Measurements from ENCODE around the gene TMEM272.
"Not testable (repeated sequence)": the region's sequence is repeated elsewhere in the genome, so short reads cannot be mapped to it uniquely, and the experiment has no call there.

TMEM272 gene

DNA sequence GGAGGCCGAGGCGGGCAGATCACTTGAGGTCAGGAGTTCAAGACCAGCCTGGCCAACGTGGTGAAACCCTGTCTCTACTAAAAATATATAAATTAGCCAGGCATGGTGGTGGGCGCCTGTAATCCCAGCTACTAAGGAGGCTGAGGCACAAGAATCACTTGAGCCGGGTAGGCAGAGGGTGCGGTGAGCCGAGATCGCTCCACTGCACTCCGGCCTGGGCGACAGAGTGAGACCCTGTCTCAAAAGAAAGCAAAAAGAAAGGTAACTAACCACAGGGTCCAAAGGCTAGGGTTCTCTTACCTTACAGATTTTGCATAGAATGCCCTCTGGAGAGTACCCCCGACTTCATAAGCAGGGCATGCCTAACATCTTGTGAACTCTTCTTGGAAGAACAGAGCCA, 20.3 kb downstream of the TMEM272 start:
- not testable (repeated sequence) for DNase-seq (ENCODE audit: low spot score)

DNA sequence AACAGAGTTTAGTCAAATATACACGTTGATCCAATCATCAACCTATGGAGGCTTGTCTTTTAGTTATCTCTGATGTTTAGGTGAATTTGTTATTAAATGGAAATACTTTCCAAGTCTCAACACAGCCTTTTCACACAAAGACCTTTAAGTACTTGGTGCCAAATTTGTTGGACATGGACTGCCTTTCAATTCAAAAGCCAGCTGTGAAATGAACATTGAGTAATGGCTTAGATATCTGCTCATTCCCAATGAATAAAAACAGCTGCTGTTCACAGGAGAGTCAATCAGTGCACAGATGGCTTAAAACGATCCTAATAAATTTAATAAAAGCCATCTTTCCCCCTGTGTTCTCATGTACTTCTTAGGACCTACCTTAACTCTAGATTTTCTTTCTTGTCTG, 21.1 kb downstream of the TMEM272 start:
- DNase-seq (ENCODE audit: low spot score), result no peak

DNA sequence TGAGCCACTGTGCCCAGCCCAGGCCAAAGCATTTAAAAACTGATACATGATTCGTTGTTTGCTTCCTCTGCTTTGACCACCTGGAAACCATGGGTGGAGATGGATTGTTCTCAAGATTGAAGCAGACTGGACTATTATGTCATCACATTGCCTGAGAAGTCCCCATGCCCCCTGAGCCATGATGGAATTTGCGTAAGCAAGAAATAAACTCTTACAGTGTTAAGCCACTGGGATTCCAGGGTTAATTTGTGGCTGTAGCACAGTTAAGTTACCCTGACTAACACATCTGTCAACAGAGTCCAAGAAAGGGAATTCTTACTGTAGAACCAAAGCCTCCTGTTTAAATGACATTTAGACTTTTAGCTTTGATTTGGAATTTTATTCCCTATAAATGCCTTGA, 21.6 kb downstream of the TMEM272 start:
- no peak for DNase-seq (ENCODE audit: low spot score)

DNA sequence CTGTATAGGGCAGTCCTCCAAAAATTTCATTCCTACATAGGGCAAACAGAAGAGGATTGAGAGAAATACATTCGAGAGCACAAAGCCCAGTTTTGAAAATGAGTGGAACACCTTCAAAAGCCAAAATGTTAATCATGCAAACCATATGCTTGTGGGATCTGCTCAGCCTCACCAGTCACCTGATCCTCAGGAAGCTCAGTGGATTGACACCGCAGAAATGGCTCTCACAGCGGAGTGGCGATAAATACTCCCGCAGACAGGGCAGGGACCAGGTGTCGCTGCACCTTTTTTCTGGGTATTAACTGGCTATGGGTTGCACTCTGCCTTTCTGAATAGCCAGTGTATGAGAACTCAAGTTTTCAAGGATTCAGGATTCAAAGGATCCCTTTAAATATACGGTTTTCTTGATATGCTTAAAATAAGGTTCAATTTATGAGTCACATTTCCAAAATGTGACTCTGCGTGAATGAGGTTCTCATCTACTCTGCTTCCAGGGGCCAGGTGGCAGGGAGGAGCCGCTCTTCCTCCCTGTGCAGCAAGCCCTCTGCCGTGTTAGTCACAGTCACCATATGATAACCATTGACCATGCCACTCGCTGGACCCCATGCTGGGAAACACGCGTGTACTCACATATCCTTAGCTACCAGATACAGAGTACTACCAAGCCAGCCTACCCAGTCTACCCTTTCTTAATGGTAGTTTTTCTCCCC, 22.7 kb downstream of the TMEM272 start:
- no peak for DNase-seq (ENCODE audit: low spot score)

DNA sequence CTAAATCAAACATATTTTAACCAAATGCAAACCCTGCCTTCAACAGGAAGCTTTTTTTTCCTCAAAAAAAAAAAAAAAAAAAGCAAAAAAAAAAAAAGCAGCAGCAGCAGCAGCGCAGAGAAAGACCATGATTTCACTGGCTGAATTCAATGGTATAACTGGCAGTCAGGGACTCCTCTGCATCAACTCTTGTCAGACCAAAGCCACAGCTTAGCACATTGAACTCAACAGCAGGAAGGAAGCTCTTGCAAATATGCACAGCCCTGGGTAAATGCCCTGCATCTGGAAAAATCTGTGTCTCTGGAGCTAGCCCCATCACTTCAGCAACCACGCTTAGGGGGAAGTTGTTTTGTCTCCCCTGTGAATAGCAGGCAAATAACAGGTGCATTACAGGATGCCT, 23.4 kb downstream of the TMEM272 start:
- no peak for DNase-seq (ENCODE audit: low spot score)

DNA sequence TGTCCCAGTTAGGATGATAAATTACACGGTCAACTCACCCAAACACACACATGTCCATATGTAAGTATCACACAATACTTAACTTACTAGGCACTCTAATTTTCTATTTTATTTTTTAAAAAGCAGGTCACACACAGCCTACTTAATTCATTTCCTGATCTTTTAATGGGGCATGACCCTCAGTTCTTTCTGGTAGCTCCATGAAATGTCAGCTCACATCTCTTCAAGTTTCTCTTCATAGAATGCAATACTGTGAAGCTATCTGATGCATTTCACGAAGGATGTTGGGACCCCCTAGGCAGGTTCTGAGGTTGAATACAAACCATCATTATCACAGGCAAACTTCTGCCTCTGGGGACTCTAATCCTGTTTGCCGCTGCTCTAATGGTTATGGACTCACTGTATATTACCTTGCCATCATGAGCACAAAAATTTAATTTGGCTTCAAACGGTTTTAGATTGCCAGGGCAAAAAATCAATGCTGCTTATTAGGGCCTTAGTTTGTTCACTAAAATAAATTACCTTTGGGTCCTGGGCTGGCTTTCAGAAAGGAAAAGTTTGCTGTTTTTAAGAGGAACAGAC, 24.9 kb downstream of the TMEM272 start:
- DNase-seq (ENCODE audit: low spot score), result no peak

DNA sequence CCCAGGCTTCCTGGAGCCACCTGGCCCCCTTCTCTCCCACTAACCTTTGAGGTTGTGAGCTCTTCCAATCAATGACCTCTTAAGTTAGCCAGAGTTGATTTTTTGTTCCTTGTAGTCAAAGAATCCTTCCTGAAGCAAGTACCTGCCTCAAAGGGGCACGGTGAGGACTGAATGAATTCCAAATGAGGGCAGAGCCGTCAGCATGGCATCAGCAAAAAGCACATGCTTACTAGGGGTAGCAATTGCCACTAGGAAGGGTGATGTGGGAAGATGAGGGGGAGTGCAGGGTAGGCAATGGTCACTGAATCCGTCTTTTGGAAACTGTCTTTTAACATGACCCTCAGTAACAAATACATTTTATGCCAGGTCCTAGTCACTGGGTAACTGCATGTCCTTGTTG, 25.4 kb downstream of the TMEM272 start:
- no peak for DNase-seq (ENCODE audit: low spot score)

DNA sequence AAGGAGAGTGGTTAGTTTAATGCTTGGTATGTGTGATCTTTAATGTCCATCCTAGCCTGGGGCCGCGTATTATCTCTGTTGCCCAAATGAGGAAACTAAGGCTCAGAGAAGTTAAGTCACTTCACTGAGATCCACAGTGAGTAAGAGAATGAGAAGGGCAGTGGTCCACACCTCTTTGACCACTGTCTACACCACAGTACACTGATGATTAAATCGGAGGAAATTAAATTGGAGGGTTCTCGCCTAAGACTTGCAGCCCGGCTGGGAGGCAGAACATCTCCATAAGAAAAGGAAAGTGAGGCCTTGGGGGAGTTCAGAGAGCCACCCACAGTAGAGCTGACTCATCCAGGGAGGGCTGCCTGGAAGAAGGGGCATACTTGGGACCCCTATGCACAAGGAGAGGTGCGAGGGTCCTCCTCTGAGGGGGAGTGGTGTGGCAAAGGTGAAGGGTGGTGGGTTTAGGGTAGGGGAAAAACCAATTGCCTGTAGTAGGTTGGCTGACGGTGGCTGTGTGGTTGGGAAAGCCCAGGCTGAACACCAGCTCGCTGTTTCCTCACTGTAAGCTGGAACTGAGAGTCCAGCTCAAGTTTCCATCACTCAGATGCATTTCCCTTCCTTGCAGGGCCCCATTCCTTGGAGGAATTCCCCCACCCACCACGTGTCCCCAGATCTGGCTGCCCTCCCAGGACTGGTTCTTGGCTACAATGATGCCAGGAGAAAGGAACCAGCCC, 26.0 kb downstream of the TMEM272 start:
- DNase-seq (ENCODE audit: low spot score), result peak; percentile 30

DNA sequence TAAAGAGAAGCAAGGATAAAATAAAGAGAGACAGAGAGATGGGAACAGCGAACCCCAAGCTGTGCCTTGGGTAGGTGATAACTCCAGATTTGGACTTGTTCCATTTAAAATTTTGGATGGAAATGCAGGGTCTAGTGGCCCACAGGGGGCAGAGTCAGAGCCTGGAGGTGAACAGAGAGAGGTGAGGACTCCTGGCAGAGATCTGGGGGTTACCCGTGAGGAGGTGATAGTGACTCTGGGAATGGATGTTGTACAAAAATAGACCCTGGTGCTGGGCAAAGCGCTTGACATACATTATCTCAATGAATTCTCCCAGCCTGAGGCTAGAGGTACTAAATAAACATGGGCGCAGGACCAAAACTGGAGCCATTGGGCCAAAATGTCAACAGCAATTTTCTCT, 26.7 kb downstream of the TMEM272 start:
- DNase-seq (ENCODE audit: low spot score), result no peak

DNA sequence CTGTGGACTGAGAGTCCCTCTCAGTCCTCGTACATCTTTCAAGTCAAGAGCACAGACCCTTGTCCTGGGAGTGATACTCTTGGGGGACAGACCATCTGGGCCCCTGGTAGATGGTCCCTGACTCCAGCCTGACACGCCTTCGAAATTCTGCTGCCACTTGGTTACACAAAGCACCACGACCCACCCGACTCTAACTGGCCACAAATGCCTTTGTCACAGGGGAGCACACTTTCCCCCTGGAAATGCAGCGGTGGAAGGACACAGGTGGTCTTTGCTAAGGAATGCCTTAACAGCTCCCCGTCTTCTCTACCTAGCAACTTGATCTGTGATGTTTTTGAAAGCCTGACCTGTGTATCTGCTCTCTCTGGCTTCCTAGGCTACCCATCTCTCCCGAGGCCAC, 27.3 kb downstream of the TMEM272 start:
- no peak for DNase-seq (ENCODE audit: low spot score)

DNA sequence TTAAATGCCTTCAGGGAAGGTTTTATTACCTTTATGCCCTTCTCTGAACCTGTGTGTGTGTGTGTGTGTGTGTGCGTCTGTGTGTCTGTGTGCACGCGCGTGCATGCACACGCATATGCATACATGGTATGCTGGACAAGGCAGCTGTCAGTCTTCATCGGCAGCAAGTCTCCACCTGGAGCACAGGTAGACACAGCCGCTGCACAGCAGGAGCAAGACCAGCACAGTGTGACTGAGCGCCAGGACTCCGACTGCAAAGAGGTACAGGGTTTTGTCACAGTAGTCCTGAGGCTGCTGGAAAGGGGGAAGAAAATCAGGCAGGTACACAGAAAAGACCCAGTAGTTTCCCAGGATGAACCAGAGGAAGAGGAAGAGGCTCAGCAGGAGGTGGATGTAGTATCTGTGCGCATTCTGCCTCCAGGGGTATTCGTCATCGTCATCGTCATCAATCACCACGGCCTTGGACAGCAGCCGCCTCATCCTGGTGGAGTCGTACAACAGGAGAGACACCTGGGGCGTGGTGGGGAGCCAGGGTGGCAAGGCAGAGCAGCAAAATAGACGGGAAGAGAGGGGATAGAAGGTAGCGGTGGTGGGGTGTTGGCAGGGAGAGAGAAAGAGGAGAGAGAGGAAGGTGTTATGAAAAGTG, 28.2 kb downstream of the TMEM272 start:
- no peak for DNase-seq (ENCODE audit: low spot score)

DNA sequence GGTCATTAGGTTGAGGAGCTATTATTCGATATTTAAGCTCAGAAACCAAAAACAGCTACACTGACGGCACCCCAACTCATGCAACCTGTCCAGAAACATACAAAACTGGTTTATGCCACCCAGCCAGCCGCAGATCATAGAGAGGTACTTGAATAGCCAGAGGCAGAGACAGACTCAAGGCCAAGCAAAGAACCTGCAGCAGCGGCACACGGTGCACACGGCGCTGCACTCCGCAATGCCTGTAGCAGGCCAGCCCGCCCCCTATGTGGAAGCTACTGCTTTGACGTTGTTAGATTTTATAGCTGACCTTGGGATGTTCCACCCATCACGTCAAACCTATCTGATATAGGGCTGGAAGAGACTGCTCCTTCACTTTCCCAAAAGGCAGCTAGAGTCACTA, 29.1 kb downstream of the TMEM272 start:
- no peak for DNase-seq (ENCODE audit: low spot score)

DNA sequence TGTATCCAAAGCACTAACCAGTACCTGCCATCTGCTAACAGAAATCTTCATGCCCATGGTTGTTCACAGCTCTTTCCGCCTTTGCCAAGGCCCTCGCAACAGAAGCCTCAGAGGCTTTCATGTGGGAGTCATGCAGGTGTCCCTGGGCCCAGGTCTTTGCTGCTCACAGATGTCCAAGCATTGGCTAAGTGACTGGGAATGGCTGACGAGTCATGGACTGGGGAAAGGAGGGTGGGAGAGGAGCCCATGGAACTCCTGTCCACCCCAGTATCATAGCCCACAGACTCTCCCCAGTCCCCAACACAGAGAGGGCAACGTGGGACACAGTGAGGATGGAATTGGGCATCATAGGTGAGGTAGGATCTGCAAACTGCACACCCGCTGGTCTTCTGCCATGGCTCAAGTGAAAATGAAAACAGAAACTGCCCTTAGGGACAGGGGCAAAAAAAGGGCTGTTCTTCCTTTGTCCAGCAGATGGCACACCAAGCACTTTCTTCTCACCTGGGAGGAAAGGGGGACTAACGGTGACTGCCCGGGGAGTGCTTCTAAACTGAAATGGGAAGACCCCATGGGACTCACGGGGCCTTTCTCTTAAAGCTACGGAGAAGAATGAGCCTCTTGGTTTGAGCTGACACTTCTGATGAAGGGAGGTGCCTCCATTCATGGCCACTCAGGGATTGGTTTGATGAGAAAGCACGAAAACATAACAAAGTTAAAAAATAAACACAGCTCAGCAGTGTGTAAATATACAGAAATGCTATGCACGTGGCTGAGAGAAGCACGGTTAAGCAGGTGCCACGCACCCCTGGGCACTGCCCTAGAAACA, 29.9 kb downstream of the TMEM272 start:
- DNase-seq (ENCODE audit: low spot score), result peak; percentile 43

DNA sequence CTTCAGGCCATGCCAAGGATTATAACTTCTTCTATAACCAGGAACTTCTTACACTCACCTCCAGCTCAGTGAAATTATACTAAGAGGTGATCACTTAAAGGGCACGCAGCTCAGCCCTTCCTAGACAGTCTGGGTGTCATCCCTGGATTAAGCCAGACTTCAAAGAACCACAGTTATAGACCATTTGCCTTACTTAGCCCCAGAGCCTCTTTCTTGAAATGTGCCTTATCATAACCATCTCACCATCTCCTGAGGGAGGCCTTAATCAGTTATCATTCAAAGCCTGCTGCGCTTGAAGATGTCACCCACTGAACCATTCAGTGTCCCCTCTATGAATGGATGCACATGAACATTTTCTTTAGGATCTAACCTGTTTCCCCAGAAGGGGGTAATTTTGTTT, 30.9 kb downstream of the TMEM272 start:
- no peak for DNase-seq (ENCODE audit: low spot score)

DNA sequence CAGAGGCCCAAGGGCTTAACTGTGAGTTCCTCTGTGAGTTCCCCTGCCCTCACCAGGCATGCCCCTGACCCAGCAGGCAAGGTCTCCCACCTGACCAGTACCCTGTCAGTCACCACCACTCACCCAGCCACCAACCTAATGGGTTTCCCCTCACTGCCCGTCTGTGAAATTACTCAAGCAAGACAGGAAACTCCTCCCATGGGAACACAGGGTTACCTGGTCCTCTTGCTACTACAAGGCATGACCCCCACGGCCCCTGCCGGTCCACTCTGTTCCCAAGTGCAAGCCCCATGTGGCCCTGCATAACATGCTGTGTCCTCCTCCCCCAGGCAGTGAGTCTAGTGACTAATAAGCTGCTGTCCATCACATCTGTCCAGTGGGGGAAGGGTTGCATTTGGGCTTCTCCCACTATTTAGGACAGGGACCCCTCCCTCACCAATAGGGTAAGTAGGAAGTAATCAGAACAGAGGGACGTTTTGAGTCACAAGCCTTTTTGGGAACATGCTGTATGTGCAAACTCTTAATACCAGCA, 33.0 kb downstream of the TMEM272 start:
- DNase-seq (ENCODE audit: low spot score), result no peak

DNA sequence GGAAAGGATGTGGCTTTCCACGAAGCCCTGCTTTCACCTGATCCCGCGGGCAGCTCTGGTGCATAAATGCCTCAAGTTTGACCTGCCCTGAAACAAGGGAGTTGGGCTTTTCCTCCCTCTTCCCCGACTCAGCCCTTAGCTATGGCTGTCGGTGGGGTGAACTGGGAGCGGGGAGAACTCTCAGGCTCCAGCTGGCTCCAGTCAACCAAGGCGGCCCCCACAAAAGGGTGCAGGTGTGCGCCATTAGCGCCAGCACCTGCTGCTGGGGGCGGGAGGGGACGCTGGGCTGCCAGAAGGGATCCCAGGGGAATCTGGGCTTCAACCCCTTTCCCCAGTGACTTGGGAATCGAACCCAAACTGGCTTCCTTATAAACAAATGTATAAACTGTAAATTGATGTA, 33.9 kb downstream of the TMEM272 start:
- no peak for DNase-seq (ENCODE audit: low spot score)

DNA sequence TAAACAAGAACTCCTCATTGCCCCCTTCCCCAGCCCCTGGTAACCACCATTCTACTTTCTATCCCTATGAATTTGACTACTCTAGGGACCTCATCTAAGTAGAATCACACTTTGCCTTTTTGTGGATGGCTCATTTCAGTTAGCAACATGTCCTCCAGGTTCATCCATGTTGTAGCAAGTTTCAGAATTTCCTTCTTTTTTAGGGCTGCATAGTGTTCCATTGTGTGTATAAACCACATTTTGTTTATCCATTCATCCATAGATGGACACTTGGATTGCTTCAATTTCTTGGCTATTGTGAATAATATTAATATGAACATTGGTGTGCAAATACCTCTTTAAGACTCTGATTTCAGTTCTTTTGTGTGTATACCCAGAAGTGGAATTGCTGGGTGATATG, 36.2 kb downstream of the TMEM272 start:
- no peak for DNase-seq (ENCODE audit: low spot score)

DNA sequence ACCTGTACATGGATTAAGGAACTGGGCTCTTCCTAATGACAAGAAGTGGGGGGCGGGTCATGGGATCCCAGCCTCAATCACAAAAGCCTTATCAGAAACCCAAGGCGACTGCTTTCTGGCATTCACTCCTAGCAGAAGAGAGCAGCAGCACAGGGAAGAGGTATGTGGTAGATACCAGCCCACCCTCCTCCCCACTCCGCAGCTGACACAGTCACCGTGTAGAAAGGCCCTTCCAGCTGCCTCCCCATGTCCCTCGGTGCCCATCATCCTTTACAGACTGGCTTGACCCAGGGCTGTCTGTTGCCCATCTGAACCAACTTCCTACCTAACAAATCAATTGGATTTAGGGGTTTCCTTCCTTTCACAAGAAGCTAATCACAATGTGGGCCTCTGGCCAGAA, 37.9 kb downstream of the TMEM272 start:
- DNase-seq (ENCODE audit: low spot score), result no peak

DNA sequence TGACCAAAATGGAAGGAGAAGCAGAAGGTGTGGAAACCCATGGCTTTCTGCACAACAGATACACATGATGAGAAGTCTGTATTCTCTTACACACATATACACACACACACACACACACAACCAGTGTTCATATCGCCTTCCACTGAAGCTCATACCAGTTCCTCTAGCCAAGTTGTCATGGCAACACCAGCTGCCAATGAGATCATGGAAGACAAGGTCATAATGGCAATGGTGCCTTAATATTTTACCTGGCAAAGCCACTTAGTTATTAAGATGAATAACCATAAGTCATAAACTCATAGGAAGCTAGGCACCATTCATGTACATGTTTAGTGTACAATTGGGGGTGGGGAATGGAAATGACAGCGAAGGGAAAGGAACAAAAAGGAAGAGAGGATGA, 38.4 kb downstream of the TMEM272 start:
- DNase-seq (ENCODE audit: low spot score), result no peak

DNA sequence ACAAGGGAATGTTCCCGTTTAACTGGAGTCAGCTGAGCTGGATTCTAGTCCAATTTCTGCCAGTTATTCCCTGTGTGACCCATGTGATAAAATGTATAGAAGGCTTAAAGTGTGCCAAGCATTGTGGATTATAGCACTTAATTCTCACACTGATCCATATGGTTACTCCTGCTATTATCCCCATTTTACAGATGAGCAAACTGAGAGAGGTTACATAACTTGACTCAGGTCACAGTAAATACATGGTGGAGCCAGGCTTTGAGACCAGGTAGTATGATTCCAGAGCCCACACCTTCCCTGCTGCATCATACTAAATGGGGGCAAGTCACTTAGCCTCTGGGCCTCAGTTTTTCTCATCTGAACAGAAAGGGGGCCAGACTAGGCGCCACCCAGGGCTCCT, 39.1 kb downstream of the TMEM272 start:
- no peak for DNase-seq (ENCODE audit: low spot score)

DNA sequence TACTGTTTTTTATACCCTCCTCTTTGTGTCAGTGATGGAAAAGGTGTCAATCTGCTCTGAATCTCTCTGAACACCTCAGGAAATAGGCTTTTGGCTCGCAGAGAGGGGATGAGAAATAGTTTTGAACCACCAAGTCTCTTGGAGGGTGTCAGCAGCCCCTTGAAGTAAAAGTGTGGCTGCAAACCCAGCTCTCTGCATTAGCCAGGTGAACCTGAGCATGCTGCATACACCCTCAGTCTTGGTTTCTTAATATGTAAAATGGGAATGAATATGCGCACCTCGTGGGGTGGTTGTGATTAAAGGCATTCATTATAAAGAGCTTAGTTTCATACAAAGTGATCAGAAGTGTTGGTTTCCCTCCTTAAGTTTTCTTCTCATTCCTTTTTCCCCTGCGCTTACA, 39.7 kb downstream of the TMEM272 start:
- DNase-seq (ENCODE audit: low spot score), result no peak
